ENCODE data around the gene RNASEH2A. TPM values are rescaled to one million over a fixed set of nuclear protein-coding genes. Genes with fewer than 3 reads are reported as not detected.

The RNASEH2A gene
- total RNA-seq, 1 experiment from 2014 or later, result 79.5 TPM

DNA sequence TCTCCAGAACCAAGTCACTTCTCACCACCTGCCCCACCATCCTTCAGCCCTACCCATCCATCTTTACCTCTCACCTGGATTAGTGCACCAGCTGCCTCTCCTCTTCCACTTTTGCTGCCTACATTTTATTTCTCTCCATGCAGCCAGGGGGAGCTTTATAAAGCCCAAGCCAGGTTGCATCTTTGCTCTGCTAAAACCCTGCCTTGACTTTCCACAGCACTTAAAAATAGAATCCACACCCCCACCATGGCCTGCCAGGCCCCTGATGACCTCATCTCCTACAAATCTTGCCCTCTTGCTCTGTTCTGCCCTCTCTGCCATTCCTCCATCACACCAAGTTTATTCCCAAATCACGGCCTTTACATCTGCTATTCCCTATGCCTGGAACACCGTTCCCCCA is 32.8 kb upstream of the RNASEH2A start:
- Mint-ChIP-seq H3K36me3 (ENCODE audit: insufficient read depth in 1 of 3, low read depth in 3 of 3) (peaks cover 16 to 25% (median 23%) of the 10 kb centered on the region in 3 experiments), H3K27me3 (ENCODE audit: low read depth) (no peaks in the 10 kb centered on the region), H3K4me1 (peaks cover 24 to 26% of the 10 kb centered on the region in 2 experiments), H3K4me3 (peak overlapping the region; percentile 7 to 39; a peak in 4 of 5 replicates), H3K27ac (peak overlapping the region in 1 of 3 experiments; percentile 42; a peak in 1 of 7 replicates), H3K9me3 (no peaks in the 10 kb centered on the region)
- H2BK120ac ChIP-seq (ENCODE audit: low read depth, low read length, poor library complexity, severe bottlenecking), result no peak overlapping the region
- TF ChIP-seq, protein P1, sequence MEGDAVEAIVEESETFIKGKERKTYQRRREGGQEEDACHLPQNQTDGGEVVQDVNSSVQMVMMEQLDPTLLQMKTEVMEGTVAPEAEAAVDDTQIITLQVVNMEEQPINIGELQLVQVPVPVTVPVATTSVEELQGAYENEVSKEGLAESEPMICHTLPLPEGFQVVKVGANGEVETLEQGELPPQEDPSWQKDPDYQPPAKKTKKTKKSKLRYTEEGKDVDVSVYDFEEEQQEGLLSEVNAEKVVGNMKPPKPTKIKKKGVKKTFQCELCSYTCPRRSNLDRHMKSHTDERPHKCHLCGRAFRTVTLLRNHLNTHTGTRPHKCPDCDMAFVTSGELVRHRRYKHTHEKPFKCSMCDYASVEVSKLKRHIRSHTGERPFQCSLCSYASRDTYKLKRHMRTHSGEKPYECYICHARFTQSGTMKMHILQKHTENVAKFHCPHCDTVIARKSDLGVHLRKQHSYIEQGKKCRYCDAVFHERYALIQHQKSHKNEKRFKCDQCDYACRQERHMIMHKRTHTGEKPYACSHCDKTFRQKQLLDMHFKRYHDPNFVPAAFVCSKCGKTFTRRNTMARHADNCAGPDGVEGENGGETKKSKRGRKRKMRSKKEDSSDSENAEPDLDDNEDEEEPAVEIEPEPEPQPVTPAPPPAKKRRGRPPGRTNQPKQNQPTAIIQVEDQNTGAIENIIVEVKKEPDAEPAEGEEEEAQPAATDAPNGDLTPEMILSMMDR (conservative IDR thresholded peaks at IDR 0.05), result peak; percentile 34; the same call in 2 of the 3 replicates
- H3K56ac ChIP-seq (ENCODE audit: insufficient read length, low read depth, low read length), result no peak overlapping the region
- H2BK12ac ChIP-seq (ENCODE audit: insufficient read length, low read depth, low read length), result no peak overlapping the region
- no peak overlapping the region for H3K9ac ChIP-seq (ENCODE audit: extremely low read depth, insufficient read length, low read length)
- H4K8ac ChIP-seq (replicated peaks; ENCODE audit: insufficient read length, low read depth, low read length), result no peak overlapping the region
- H2AFZ ChIP-seq (ENCODE audit: low read length), result no peak overlapping the region
- H3K23ac ChIP-seq (ENCODE audit: insufficient read length, low read depth, low read length), result no peak overlapping the region
- no peaks in the 10 kb centered on the region for H3K9me3 ChIP-seq (ENCODE audit: control insufficient read depth, low read depth, low read length)
- no peak overlapping the region for H3K4ac ChIP-seq (ENCODE audit: low read depth, low read length)
- H3K79me2 ChIP-seq (ENCODE audit: insufficient read depth, low read length), result no peaks in the 10 kb centered on the region
- H3K23me2 ChIP-seq (ENCODE audit: insufficient read length, low read depth, low read length, poor library complexity, severe bottlenecking), result peaks cover 12% of the 10 kb centered on the region
- no peak overlapping the region for H4K91ac ChIP-seq (ENCODE audit: insufficient read length, low read depth, low read length)
- no peak overlapping the region for H2BK20ac ChIP-seq (ENCODE audit: low read depth, low read length, poor library complexity, severe bottlenecking)
- H3K27ac ChIP-seq (ENCODE audit: insufficient read length, low read depth, low read length), result no peak overlapping the region
- no peaks in the 10 kb centered on the region for H3K27me3 ChIP-seq (ENCODE audit: insufficient read depth, low read length)
- H2BK15ac ChIP-seq (ENCODE audit: low read depth, low read length), result no peak overlapping the region
- no peak overlapping the region for H3K4me2 ChIP-seq (ENCODE audit: insufficient read depth, insufficient read length, low read length)
- no peak overlapping the region for H3K18ac ChIP-seq (ENCODE audit: insufficient read length, low read depth, low read length)
- H3K14ac ChIP-seq (ENCODE audit: insufficient read depth, low read length), result no peak overlapping the region
- no peaks in the 10 kb centered on the region; the same call in 1 of the 2 replicates for H3K4me1 ChIP-seq (ENCODE audit: insufficient read depth, low read length)
- WGBS (ENCODE audit: extremely low coverage, insufficient read length, low lambda C conversion rate), result no CpG with 5 or more reads among the region's 2 CpGs
- no peak overlapping the region for H3T11ph ChIP-seq (ENCODE audit: low read length)
- no peak overlapping the region for H4K5ac ChIP-seq (ENCODE audit: insufficient read length, low read depth, low read length)
- H2AK5ac ChIP-seq (ENCODE audit: insufficient read length, low read length), result no peak overlapping the region
- H4K20me1 ChIP-seq (ENCODE audit: control insufficient read depth, insufficient read depth, insufficient read length), result no peaks in the 10 kb centered on the region
- no peak for DNase-seq
- H2BK5ac ChIP-seq (ENCODE audit: insufficient read length, low read length), result no peak overlapping the region
- H3K79me1 ChIP-seq (ENCODE audit: insufficient read depth, low read depth, low read length, poor library complexity, severe bottlenecking), result no peaks in the 10 kb centered on the region
